Measurements from ENCODE around the gene GALT.

DNA sequence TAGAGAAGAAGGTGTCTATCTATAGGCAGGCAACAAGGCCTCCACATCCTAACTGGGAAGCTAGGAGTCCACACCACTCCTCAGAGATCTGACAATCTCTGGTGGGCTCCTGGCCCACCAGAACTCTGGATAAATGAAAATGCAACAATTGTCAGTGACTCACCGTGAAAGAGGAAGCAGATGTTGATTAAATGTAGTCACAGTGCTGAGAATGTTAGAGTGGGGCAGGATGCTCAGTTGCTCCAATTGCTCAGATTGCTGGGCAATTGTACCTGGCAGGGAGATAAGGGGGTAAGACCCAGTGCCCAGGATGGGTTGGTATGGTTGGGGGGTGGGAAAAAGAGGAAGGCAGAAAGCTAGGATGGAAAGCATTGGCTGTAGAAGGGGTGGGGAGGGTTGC is 40.3 kb downstream of the GALT start:
- TF ChIP-seq, protein P1, sequence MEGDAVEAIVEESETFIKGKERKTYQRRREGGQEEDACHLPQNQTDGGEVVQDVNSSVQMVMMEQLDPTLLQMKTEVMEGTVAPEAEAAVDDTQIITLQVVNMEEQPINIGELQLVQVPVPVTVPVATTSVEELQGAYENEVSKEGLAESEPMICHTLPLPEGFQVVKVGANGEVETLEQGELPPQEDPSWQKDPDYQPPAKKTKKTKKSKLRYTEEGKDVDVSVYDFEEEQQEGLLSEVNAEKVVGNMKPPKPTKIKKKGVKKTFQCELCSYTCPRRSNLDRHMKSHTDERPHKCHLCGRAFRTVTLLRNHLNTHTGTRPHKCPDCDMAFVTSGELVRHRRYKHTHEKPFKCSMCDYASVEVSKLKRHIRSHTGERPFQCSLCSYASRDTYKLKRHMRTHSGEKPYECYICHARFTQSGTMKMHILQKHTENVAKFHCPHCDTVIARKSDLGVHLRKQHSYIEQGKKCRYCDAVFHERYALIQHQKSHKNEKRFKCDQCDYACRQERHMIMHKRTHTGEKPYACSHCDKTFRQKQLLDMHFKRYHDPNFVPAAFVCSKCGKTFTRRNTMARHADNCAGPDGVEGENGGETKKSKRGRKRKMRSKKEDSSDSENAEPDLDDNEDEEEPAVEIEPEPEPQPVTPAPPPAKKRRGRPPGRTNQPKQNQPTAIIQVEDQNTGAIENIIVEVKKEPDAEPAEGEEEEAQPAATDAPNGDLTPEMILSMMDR (conservative IDR thresholded peaks at IDR 0.05; ENCODE audit: low read length) = no peak
- TF ChIP-seq EZH2phosphoT487 (IDR thresholded peaks at IDR 0.05; ENCODE audit: borderline replicate concordance, low read depth, low read length) = no peak
